Measurements from ENCODE around the gene CATSPER4.

CATSPER4 gene

DNA sequence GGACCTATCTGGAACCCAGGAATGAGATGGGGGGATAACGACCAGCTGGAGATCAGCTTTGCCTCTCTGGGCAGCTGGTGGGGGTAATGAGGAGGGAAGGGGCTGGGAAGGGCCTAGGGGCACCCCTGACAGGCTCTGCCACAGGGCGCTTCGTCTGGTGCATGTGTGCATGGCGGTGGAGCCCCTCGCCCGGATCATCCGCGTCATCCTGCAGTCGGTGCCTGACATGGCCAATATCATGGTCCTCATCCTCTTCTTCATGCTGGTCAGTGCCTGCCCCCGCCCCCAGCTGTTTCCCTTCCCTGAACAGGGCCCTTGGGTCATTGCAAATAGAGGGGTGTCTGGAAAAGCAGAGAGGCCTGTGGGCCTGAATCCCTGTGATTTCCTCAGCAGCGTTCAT is 7.4 kb downstream of the CATSPER4 start:
- no peaks in the 10 kb centered on the region for H3K36me3 ChIP-seq (ENCODE audit: control insufficient read depth, insufficient read depth, low read length)
- peaks cover 11% of the 10 kb centered on the region; the same call in 1 of the 2 replicates for H3K4me1 ChIP-seq (ENCODE audit: control insufficient read depth, insufficient read depth, low read length)
- no peaks in the 10 kb centered on the region for H3K27me3 ChIP-seq (ENCODE audit: control insufficient read depth, insufficient read depth, low read length)
- H3K9ac ChIP-seq (ENCODE audit: low read depth, low read length): no peak overlapping the region
- H3K27ac ChIP-seq (ENCODE audit: low read depth, low read length): no peak overlapping the region
- no peaks in the 10 kb centered on the region for H3K9me3 ChIP-seq (ENCODE audit: control insufficient read depth, insufficient read depth, low read length)
- no peak overlapping the region for H3K4me3 ChIP-seq (ENCODE audit: low read depth, low read length)

DNA sequence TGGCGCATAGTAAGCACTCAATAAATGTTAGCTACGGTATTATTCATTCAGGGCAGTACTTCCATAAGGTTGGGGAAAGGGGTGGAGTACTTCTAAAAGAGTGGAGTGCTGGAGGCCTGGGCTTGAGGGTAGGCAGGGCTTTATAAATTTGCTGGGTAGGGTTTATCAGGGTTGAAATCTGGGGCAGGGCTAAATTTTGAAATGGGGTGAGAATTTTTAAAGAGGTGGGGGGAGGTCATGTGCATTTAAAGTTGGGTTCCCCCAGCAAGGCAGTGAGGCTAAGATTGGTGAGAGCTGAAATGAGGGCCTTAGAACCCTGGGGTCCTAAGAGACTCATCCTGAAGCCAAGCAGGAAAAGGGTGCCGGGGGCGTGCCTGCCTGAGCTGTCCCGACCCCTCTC is 10.0 kb downstream of the CATSPER4 start:
- Histone ChIP-seq H3K4me3 (ENCODE audit: low read depth, low read length) (0 out of 2 replicates have a peak overlapping the region, but pooled peaks have one; percentile 61), H3K9ac (ENCODE audit: low read depth, low read length) (no peak overlapping the region)

DNA sequence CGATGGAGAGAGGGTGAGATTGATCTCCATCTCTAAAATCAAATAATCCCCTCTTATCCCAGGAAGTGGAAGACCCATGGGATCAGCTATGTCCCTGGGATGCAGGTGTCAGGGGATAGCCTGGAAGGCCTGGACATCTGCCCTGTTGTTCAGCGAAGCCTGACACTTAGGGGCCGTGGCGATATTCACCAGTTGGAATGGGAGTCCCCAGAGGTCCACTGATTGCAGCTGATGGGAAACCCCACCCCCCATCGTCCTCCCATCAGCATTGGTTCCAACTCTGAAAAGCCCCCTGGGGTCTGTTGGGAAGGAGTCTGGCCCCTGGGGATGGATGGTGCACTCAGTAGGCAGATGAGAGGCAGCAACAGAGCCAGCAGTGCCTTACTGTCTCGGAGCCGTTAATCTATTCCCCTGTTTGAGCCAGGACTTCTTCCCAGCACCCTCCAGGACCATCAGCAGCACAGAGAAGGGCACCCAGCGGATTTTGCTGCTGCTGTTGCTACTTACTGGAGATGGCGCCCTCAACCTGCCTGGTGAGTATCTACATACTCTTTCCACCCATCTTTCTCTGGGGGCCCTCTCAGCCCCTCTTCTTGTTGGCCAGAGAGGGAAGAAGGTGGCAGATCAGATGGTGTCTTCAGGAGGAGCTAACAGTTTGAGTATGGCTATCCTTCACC is 13.4 kb downstream of the CATSPER4 start:
- no peak overlapping the region for H3K27ac ChIP-seq (ENCODE audit: low read depth, low read length)
- no peaks in the 10 kb centered on the region for H3K27me3 ChIP-seq (ENCODE audit: control insufficient read depth, insufficient read depth, low read length)
- no peak overlapping the region for H3K9ac ChIP-seq (ENCODE audit: low read depth, low read length)
- no peaks in the 10 kb centered on the region for H3K9me3 ChIP-seq (ENCODE audit: control insufficient read depth, insufficient read depth, low read length)
- peaks cover 11% of the 10 kb centered on the region; the same call in 1 of the 2 replicates for H3K4me1 ChIP-seq (ENCODE audit: control insufficient read depth, insufficient read depth, low read length)
- no peaks in the 10 kb centered on the region for H3K36me3 ChIP-seq (ENCODE audit: control insufficient read depth, insufficient read depth, low read length)
- no peak overlapping the region for H3K4me3 ChIP-seq (ENCODE audit: low read depth, low read length)

More for the DNA sequence above, 10.0 kb downstream of the CATSPER4 start:
- no peak overlapping the region for H3K27ac ChIP-seq (ENCODE audit: low read depth, low read length)
- no peaks in the 10 kb centered on the region for H3K9me3 ChIP-seq (ENCODE audit: control insufficient read depth, insufficient read depth, low read length)
- H3K36me3 ChIP-seq (ENCODE audit: control insufficient read depth, insufficient read depth, low read length): no peaks in the 10 kb centered on the region
- H3K4me1 ChIP-seq (ENCODE audit: control insufficient read depth, insufficient read depth, low read length): peaks cover 11% of the 10 kb centered on the region; the same call in 1 of the 2 replicates
- no peaks in the 10 kb centered on the region for H3K27me3 ChIP-seq (ENCODE audit: control insufficient read depth, insufficient read depth, low read length)

DNA sequence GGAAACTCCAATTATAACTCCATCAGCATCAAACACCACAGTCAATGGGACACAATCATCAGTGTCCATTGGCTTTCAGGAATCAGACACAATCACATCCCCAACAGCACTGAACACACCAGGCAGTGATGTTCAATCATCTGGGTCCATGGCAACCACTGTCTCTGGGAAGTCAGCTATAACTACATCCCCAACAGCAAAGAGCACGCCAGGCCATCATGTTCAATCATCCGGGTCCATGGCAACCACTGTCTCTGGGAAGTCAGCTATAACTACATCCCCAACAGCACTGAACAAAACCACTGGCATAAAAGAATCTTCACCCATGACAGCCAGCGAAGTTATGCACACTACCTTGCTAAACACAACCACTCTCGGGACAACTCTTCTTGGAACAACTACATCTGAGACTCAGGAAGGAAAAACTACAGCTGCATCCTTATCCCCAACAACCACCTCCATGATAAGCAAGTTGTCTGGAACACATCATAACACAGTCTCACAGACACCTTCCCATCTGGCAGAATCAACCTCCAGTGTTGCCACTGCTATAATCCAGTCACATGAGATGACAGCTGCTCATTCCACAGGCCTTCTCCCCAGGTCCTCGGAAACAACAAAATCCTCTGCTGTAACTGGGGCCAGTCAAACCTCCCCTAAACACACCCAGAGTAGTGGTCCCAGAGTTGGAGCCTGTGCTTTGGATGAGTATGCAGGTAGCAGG is 19.9 kb downstream of the CATSPER4 start:
- Histone ChIP-seq H3K4me3 (ENCODE audit: low read depth, low read length) (no peak overlapping the region), H3K4me1 (ENCODE audit: control insufficient read depth, insufficient read depth, low read length) (no peaks in the 10 kb centered on the region), H3K9me3 (ENCODE audit: control insufficient read depth, insufficient read depth, low read length) (no peaks in the 10 kb centered on the region), H3K27ac (ENCODE audit: low read depth, low read length) (no peak overlapping the region), H3K27me3 (ENCODE audit: control insufficient read depth, insufficient read depth, low read length) (no peaks in the 10 kb centered on the region), H3K9ac (ENCODE audit: low read depth, low read length) (no peak overlapping the region), H3K36me3 (ENCODE audit: control insufficient read depth, insufficient read depth, low read length) (no peaks in the 10 kb centered on the region)

DNA sequence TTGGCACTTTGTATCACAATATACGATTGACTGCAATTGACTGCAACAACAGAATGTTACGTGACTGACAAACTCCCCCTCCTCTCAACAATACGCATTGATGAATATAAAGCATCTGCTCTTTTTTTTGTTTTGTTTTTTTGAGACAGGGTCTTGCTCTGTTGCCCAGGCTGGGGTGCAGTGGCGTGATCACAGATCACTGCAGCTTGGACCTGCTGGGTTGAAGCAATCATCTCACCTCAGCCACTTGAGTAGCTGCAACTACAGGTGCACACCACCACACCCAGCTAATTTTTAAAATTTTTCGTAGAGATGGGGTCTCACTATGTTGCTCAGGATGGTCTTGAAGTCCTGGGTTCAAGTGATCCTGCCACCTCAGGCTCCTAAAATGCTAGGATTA is 22.3 kb downstream of the CATSPER4 start:
- Histone ChIP-seq H3K4me1 (ENCODE audit: control insufficient read depth, insufficient read depth, low read length) (no peaks in the 10 kb centered on the region), H3K4me3 (ENCODE audit: low read depth, low read length) (no peak overlapping the region), H3K36me3 (ENCODE audit: control insufficient read depth, insufficient read depth, low read length) (no peaks in the 10 kb centered on the region), H3K9ac (ENCODE audit: low read depth, low read length) (no peak overlapping the region), H3K27ac (ENCODE audit: low read depth, low read length) (no peak overlapping the region), H3K27me3 (ENCODE audit: control insufficient read depth, insufficient read depth, low read length) (no peaks in the 10 kb centered on the region), H3K9me3 (ENCODE audit: control insufficient read depth, insufficient read depth, low read length) (no peaks in the 10 kb centered on the region)

DNA sequence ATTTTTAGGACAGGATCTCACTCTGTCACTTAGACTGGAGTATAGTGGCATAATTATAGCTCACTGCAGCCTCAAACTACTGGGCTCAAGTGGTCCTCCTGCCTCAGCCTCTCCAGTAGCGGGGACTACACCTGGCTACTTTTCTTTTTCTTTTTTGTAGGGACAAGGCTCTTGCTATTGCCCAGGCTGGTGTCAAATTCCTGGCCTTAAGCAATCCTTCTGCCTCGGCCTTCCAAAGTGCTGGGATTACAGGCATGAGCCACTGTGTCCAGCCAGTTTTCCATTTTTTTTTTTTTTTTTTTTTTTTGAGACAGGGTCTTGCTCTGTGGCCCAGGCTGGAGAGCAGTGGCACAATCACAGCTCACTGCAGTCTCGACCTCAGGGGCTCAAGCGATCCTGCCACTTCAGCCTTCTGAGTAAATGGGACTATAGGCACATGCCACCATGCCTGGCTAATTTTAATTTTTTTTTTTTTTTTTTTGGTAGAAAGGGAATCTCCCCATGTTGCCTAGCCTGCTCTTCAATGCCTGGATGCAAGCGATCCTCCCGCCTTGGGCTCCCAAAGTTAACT is 23.0 kb downstream of the CATSPER4 start:
- Histone ChIP-seq H3K9ac (ENCODE audit: low read depth, low read length) (no peak overlapping the region), H3K4me1 (ENCODE audit: control insufficient read depth, insufficient read depth, low read length) (no peaks in the 10 kb centered on the region), H3K36me3 (ENCODE audit: control insufficient read depth, insufficient read depth, low read length) (no peaks in the 10 kb centered on the region), H3K27ac (ENCODE audit: low read depth, low read length) (no peak overlapping the region), H3K27me3 (ENCODE audit: control insufficient read depth, insufficient read depth, low read length) (no peaks in the 10 kb centered on the region), H3K4me3 (ENCODE audit: low read depth, low read length) (no peak overlapping the region), H3K9me3 (ENCODE audit: control insufficient read depth, insufficient read depth, low read length) (no peaks in the 10 kb centered on the region)

DNA sequence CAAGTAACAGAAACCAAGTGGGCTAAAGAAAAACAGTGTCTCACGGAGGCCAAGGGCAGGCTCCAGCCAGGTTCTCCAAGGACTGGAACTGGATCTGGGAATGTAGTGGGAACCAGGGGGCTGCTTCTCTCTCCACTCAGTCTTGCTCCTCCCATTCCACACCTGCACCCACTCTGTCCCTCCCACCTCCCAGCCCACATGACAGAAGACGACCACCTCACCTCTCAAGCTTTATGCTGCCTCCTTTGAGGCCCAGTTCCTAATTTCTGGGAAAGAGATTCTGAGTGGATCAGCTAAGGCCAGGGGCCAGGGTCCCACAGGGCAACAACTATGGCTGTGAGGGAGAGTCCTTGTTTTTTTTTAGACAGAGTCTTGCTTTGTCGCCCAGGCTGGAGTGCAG is 24.8 kb downstream of the CATSPER4 start:
- Histone ChIP-seq H3K4me3 (ENCODE audit: low read depth, low read length) (no peak overlapping the region), H3K9me3 (ENCODE audit: control insufficient read depth, insufficient read depth, low read length) (no peaks in the 10 kb centered on the region), H3K9ac (ENCODE audit: low read depth, low read length) (no peak overlapping the region)

DNA sequence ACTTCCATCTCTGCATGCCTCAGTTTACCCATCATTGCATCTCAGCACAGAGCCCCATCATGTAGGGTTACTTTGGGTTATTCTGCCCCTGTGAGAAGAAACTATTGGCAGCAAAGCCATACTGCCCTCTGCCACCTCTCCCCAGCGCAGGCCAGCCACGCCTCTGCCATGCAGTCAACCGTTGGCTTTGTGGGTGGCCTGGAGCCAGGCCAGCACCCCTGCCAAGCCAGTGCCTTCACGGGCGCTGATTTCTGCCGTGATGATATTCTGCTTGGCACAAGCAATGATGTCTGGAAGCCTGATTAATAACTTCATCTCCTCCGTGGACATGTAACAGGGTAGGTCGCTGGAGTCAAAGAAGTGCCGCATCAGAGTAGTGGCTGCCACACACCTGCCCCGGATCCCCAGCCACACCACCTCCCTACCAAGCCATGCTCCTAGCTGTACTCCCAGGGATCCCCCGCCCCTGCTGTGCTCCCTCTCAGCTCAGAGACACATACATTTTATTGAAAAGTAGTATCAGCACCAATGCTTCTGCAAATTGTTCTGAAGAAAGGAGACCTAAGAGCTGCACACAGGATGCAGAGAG is 28.6 kb downstream of the CATSPER4 start:
- Histone ChIP-seq H3K4me1 (ENCODE audit: control insufficient read depth, insufficient read depth, low read length) (peaks cover 7% of the 10 kb centered on the region; the same call in 1 of the 2 replicates), H3K27ac (ENCODE audit: low read depth, low read length) (no peak overlapping the region), H3K9me3 (ENCODE audit: control insufficient read depth, insufficient read depth, low read length) (no peaks in the 10 kb centered on the region), H3K4me3 (ENCODE audit: low read depth, low read length) (no peak overlapping the region), H3K9ac (ENCODE audit: low read depth, low read length) (no peak overlapping the region), H3K27me3 (ENCODE audit: control insufficient read depth, insufficient read depth, low read length) (peaks cover 41% of the 10 kb centered on the region), H3K36me3 (ENCODE audit: control insufficient read depth, insufficient read depth, low read length) (no peaks in the 10 kb centered on the region)

More for the DNA sequence above, 24.8 kb downstream of the CATSPER4 start:
- H3K27ac ChIP-seq (ENCODE audit: low read depth, low read length): no peak overlapping the region
- peaks cover 6% of the 10 kb centered on the region for H3K27me3 ChIP-seq (ENCODE audit: control insufficient read depth, insufficient read depth, low read length)
- peaks cover 3% of the 10 kb centered on the region; the same call in 1 of the 2 replicates for H3K4me1 ChIP-seq (ENCODE audit: control insufficient read depth, insufficient read depth, low read length)
- no peaks in the 10 kb centered on the region for H3K36me3 ChIP-seq (ENCODE audit: control insufficient read depth, insufficient read depth, low read length)

DNA sequence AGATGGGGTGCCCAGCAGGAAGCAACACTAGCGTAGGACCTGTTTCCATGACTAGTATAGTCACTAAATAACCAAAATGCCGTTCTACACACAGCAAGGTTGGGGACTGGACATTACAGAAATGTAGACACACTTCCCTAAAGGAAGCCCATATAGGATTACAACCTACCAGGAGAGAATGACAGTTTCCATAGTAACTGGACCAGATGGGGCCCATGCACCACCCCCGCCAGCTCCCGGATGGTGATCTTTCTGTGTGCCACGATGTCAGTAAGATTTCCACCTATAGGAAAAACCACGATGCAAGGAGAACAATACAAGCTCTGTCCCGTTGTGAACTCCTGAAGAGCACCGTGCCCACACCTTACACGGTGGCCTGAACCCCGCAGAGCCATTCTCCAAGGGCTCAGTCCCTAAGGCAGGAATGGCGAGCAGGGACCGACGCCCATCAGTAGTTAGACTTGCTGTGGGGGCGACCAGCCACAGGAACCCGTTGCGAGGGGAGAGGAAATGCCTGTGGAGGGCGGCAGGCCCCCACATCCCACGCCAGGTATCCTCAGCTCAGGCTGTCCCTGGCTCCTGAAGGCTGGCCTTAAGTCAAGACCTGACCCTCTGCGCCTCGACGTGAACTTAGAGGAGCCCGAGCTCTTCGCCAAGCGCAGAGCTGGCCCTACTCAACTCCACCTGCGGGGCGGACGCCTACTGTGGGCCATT is 30.0 kb downstream of the CATSPER4 start:
- Histone ChIP-seq H3K27me3 (ENCODE audit: control insufficient read depth, insufficient read depth, low read length) (peaks cover 53% of the 10 kb centered on the region), H3K4me1 (ENCODE audit: control insufficient read depth, insufficient read depth, low read length) (peaks cover 7% of the 10 kb centered on the region; the same call in 1 of the 2 replicates), H3K27ac (ENCODE audit: low read depth, low read length) (no peak overlapping the region), H3K9ac (ENCODE audit: low read depth, low read length) (no peak overlapping the region), H3K4me3 (ENCODE audit: low read depth, low read length) (no peak overlapping the region), H3K36me3 (ENCODE audit: control insufficient read depth, insufficient read depth, low read length) (no peaks in the 10 kb centered on the region), H3K9me3 (ENCODE audit: control insufficient read depth, insufficient read depth, low read length) (no peaks in the 10 kb centered on the region)

DNA sequence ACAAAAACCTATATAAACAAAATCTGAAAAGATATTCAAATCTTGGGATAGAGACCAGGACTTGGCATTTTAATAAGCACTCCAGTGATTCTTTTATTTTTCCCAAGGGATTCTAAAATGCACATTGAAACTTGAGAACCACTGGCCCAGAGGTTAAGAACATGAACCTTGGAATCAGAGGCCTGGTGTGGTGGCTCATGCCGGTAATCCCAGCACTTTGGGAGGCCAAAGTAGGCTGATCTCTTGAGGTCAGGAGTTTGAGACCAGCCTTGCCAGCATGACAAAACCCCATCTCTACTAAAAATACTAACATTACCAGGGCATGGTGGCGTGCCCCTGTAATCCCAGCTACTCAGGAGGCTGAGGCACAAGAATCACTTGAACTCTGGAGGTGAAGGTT is 30.7 kb downstream of the CATSPER4 start:
- H3K4me1 ChIP-seq (ENCODE audit: control insufficient read depth, insufficient read depth, low read length): peaks cover 7% of the 10 kb centered on the region; the same call in 1 of the 2 replicates
- H3K9me3 ChIP-seq (ENCODE audit: control insufficient read depth, insufficient read depth, low read length): no peaks in the 10 kb centered on the region
- no peak overlapping the region for H3K4me3 ChIP-seq (ENCODE audit: low read depth, low read length)
- peaks cover 61% of the 10 kb centered on the region for H3K27me3 ChIP-seq (ENCODE audit: control insufficient read depth, insufficient read depth, low read length)
- H3K36me3 ChIP-seq (ENCODE audit: control insufficient read depth, insufficient read depth, low read length): no peaks in the 10 kb centered on the region
- H3K9ac ChIP-seq (ENCODE audit: low read depth, low read length): no peak overlapping the region
- no peak overlapping the region for H3K27ac ChIP-seq (ENCODE audit: low read depth, low read length)
